Suprapubic skin (tissue), 4 donors: ENCODE results near the gene ANO2. TPM values are rescaled to one million over a fixed set of nuclear protein-coding genes. Genes with fewer than 3 reads are reported as not detected.
"Not testable (repeated sequence)": the region's sequence is repeated elsewhere in the genome, so short reads cannot be mapped to it uniquely, and the experiment has no call there.

ENCODE experiments used
- DNase-seq, 2 donors: peaks; one replicate each; pipeline ENCODE4 v3.0.0-alpha.2; 2019; ENCODE audit warnings: low spot score in 2 of 2
- H3K27ac ChIP-seq: fragments of 200-600 bp; sonication (generic); one replicate; pipeline ENCODE4 v1.5.1; 2019
- H3K27me3 ChIP-seq: fragments of 200-600 bp; sonication (generic); one replicate; pipeline ENCODE4 v1.5.1; 2019
- H3K36me3 ChIP-seq: fragments of 200-600 bp; sonication (generic); one replicate; pipeline ENCODE4 v1.5.1; 2019
- H3K4me1 ChIP-seq: fragments of 200-600 bp; sonication (generic); one replicate; pipeline ENCODE4 v1.5.1; 2019
- H3K4me3 ChIP-seq: fragments of 200-600 bp; sonication (generic); one replicate; pipeline ENCODE4 v1.5.1; 2019; ENCODE audit warnings: mild to moderate bottlenecking
- H3K9me3 ChIP-seq: fragments of 200-600 bp; sonication (generic); one replicate; pipeline ENCODE4 v1.5.1; 2019
- EP300 ChIP-seq: sonication (generic); formaldehyde crosslinking; IDR thresholded peaks from one replicate; pipeline ENCODE4 v1.6.1; 2017; ENCODE audit warnings: antibody characterized with exemption
- POLR2A ChIP-seq, 2 donors: fragments of 450-650 bp; IDR thresholded peaks; one replicate each; pipeline ENCODE4 v1.6.1; 2017; ENCODE audit warnings: antibody characterized with exemption in 2 of 2, mild to moderate bottlenecking in 2 of 2, moderate library complexity in 2 of 2
- POLR2AphosphoS5 ChIP-seq, 3 donors: sonication (generic); formaldehyde crosslinking; IDR thresholded peaks; one replicate each; pipeline ENCODE4 v1.6.1; 2017; ENCODE audit warnings: antibody characterized with exemption in 3 of 3
- WGBS: methylation state at CpG from one replicate; pipeline ENCODE4 v1.1.5; 2018; 5-methylcytosine and 5-hydroxymethylcytosine counted together
- total RNA-seq, 4 donors: library from RNA; depleted of rRNA; stranded (reverse); fragments of >200 nt; gene quantifications; one replicate each; pipeline ENCODE4 v1.1.0, GENCODE V29; 2016
- TF ChIP-seq, protein P1 (sequence below), 2 donors: fragments of 200-600 bp in 1 of 2; fragments of 450-650 bp in 1 of 2; sonication (generic) in 1 of 2; IDR thresholded peaks; one replicate each; pipeline ENCODE4 v1.5.1; 2016 to 2019; ENCODE audit warnings: antibody characterized with exemption in 2 of 2, mild to moderate bottlenecking in 1 of 2, moderate library complexity in 1 of 2

ANO2 gene
- total RNA-seq, 4 donors from 2014 or later, result 1.1 to 9.7 (median 2.0) TPM

DNA sequence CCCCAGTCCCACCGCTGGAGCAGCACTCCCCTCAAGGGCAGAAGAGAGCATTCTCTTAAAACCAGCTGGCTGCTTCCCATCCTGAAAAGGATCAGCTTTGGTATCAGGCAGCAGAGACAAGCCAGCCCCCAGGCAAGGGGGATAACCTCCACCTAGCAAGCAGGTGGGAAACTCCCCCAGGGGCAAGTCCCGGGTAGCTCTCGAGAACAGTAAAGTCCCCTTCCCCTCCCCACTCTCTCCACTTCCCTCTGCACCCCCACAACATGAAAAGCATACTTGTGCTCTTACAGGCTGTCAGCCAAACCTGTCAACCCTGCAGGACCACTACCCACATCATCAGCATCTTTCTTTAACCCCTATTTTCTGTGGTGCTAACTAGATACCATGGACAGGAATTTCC is 259.1 kb downstream of the ANO2 start:
- Histone ChIP-seq H3K27ac (no peak overlapping the region), H3K9me3 (no peaks in the 10 kb centered on the region), H3K36me3 (no peaks in the 10 kb centered on the region), H3K4me1 (no peaks in the 10 kb centered on the region), H3K27me3 (peaks cover 2% of the 10 kb centered on the region), H3K4me3 (no peak overlapping the region)
- TF ChIP-seq EP300 (no peak), POLR2A (IDR thresholded peaks at IDR 0.05) (no peak), POLR2AphosphoS5 (IDR thresholded peaks at IDR 0.05) (no peak)
- TF ChIP-seq, protein P1, sequence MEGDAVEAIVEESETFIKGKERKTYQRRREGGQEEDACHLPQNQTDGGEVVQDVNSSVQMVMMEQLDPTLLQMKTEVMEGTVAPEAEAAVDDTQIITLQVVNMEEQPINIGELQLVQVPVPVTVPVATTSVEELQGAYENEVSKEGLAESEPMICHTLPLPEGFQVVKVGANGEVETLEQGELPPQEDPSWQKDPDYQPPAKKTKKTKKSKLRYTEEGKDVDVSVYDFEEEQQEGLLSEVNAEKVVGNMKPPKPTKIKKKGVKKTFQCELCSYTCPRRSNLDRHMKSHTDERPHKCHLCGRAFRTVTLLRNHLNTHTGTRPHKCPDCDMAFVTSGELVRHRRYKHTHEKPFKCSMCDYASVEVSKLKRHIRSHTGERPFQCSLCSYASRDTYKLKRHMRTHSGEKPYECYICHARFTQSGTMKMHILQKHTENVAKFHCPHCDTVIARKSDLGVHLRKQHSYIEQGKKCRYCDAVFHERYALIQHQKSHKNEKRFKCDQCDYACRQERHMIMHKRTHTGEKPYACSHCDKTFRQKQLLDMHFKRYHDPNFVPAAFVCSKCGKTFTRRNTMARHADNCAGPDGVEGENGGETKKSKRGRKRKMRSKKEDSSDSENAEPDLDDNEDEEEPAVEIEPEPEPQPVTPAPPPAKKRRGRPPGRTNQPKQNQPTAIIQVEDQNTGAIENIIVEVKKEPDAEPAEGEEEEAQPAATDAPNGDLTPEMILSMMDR (IDR thresholded peaks at IDR 0.05), result no peak
- DNase-seq, result no peak
- 48% methylated on average over 3 of the region's 3 CpGs for WGBS

DNA sequence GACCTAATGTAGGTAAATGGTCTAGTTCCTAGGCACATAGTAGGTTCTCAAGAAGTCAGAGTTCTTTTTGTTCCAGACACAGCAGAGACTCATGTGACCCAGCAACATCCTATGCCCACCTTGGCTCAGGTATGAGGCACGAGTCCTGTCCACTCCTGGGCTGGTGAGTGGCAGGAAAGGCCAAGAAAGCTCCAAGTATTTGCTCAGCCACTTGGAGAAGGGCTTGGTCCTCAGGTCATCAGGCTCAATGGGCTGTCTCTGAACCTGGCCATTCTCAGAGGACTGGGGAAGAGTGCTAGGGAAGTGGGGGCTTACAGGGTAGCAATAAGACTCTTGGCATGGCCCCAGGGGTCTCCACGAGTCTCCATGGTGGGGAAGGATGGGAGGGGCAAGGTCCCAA is 260.1 kb downstream of the ANO2 start:
- 75% methylated on average over 2 of the region's 2 CpGs for WGBS
- Histone ChIP-seq H3K36me3 (no peaks in the 10 kb centered on the region), H3K27me3 (peaks cover 9% of the 10 kb centered on the region)

DNA sequence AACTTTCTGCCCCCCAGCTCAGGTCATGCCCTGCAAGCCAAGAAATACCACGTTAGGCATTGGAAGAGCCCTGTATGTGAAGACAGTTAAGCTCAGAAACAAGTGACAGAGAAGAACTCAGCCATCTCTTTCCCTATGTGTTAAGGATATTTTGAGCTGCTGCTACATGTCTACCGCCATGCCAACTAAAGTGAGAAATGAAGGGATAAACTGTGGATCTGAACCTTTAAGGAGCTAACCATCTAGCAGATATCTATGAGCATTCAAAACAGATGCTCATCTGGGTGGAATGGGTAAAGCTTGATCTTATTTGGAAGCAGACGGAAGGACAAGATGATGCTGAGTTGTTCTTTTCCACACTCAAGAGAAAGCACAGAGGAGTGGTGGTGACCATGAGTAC is 262.5 kb downstream of the ANO2 start:
- no peak for DNase-seq
- H3K9me3 ChIP-seq, result no peaks in the 10 kb centered on the region
- H3K4me3 ChIP-seq, result no peak overlapping the region
- 88% methylated on average over 3 of the region's 3 CpGs for WGBS
- TF ChIP-seq EP300, result no peak
- TF ChIP-seq POLR2A (IDR thresholded peaks at IDR 0.05), result no peak
- TF ChIP-seq POLR2AphosphoS5 (IDR thresholded peaks at IDR 0.05), result no peak
- TF ChIP-seq, protein P1 (IDR thresholded peaks at IDR 0.05), result no peak
- H3K36me3 ChIP-seq, result no peaks in the 10 kb centered on the region
- H3K27me3 ChIP-seq, result peaks cover 9% of the 10 kb centered on the region
- H3K27ac ChIP-seq, result no peak overlapping the region
- H3K4me1 ChIP-seq, result no peaks in the 10 kb centered on the region

More for the DNA sequence above, 260.1 kb downstream of the ANO2 start:
- TF ChIP-seq POLR2A (IDR thresholded peaks at IDR 0.05), result no peak
- no peak for TF ChIP-seq EP300
- TF ChIP-seq, protein P1 (IDR thresholded peaks at IDR 0.05), result no peak
- TF ChIP-seq POLR2AphosphoS5 (IDR thresholded peaks at IDR 0.05), result no peak
- Histone ChIP-seq H3K4me1 (no peaks in the 10 kb centered on the region), H3K27ac (no peak overlapping the region), H3K4me3 (no peak overlapping the region), H3K9me3 (no peaks in the 10 kb centered on the region)
- DNase-seq, result no peak

DNA sequence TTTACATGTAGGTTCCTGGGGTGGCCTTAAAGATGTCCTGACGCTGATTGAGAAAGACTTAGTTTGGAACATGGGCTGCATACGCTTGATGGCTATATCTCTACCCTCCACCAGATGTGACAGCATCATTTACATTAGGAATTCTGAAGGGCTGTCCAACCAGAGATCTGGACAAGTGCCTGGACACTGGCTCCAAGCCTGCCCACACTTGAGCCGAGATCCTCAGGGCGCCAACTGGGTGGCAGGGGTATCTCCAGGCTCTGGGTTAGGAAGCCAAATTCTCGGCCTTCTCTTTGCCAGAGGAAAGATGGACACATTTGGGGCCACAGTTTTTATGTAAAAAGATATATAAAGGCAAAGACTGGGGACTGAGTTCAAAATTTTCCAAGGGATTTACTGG is 266.9 kb downstream of the ANO2 start:
- WGBS, result 91% methylated on average over 5 of the region's 5 CpGs
- Histone ChIP-seq H3K27me3 (peaks cover 17% of the 10 kb centered on the region), H3K9me3 (no peaks in the 10 kb centered on the region), H3K4me1 (no peaks in the 10 kb centered on the region), H3K27ac (no peak overlapping the region), H3K36me3 (no peaks in the 10 kb centered on the region), H3K4me3 (no peak overlapping the region)
- no peak for DNase-seq
- TF ChIP-seq POLR2AphosphoS5 (IDR thresholded peaks at IDR 0.05) (no peak), EP300 (no peak), POLR2A (IDR thresholded peaks at IDR 0.05) (no peak)
- TF ChIP-seq, protein P1 (IDR thresholded peaks at IDR 0.05), result no peak

DNA sequence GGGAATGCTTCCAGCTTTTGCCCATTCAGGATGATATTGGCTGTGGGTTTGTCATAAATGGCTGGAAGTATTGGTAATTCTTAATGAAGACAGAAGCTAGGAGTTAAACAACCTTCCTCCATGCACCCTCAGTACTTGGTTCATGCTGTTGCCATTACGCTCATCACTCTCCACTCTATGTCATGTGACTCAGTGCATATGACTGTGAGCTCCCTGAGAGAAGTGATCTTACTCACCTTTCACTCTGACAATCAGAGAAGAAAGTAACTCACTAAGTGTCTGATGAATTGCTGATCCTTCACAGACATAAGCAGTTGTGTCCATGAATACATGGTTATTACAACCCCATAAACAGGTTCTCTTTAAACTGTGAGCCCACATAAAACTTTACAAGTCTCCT is 275.4 kb downstream of the ANO2 start:
- H3K36me3 ChIP-seq, H3K27ac ChIP-seq, H3K4me1 ChIP-seq, H3K4me3 ChIP-seq, H3K9me3 ChIP-seq, DNase-seq, H3K27me3 ChIP-seq: not testable (repeated sequence)
- WGBS, result 94% methylated on average over 1 of the region's 1 CpG

DNA sequence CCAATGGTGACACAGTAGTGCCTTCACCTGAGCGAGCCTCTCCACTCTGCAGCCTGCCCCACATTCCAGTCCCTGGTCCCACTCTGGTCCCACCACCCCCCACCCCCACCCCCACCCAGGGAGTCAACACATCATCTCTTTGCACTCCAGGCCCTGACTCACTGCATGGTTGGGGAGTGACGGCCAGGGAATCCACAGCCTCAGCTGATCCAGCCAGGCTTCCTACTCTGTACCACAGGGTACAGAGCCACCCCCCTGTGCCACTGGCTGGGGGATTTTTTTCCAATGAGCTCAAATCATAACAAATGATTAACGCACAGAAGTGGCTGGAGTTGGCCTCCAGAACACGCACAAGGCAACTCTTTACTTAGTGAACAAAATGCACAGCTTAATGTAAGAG is 279.4 kb downstream of the ANO2 start:
- H3K4me3 ChIP-seq, result no peak overlapping the region
- WGBS, result 93% methylated on average over 4 of the region's 4 CpGs
- TF ChIP-seq POLR2A (IDR thresholded peaks at IDR 0.05), result no peak
- TF ChIP-seq EP300, result no peak
- TF ChIP-seq POLR2AphosphoS5 (IDR thresholded peaks at IDR 0.05), result no peak
- TF ChIP-seq, protein P1 (IDR thresholded peaks at IDR 0.05), result no peak
- no peaks in the 10 kb centered on the region for H3K9me3 ChIP-seq
- no peaks in the 10 kb centered on the region for H3K4me1 ChIP-seq
- no peaks in the 10 kb centered on the region for H3K36me3 ChIP-seq
- no peak overlapping the region for H3K27ac ChIP-seq
- H3K27me3 ChIP-seq, result no peaks in the 10 kb centered on the region
- no peak for DNase-seq
